ENCODE data around the gene BMP2K. TPM values are rescaled to one million over a fixed set of nuclear protein-coding genes. Genes with fewer than 3 reads are reported as not detected.
"Not testable (repeated sequence)": the region's sequence is repeated elsewhere in the genome, so short reads cannot be mapped to it uniquely, and the experiment has no call there.

Gene BMP2K
- total and polyA plus RNA-seq, 3 experiments from 2014 or later, result 1.6 to 20.7 (median 20.1) TPM

- CTCF ChIA-PET, result no interaction called here
- H3K27me3 Mint-ChIP-seq, result no peaks in the 10 kb centered on the region
- H3K27ac Mint-ChIP-seq, result no peak overlapping the region
- no peaks in the 10 kb centered on the region for H3K36me3 ChIP-seq (ENCODE audit: insufficient read depth, low read length)
- H3K4me1 ChIP-seq (ENCODE audit: insufficient read depth, low read length), result no peaks in the 10 kb centered on the region
- H3K4me3 Mint-ChIP-seq, result no peak overlapping the region
- DNase-seq, result no peak
- no peaks in the 10 kb centered on the region for H3K9me3 Mint-ChIP-seq
- no peaks in the 10 kb centered on the region for H3K36me3 Mint-ChIP-seq
- H3K27ac ChIP-seq (ENCODE audit: low read depth, low read length), result no peak overlapping the region
- POLR2A ChIA-PET, result no interaction called here
- H3K4me1 Mint-ChIP-seq, result peaks cover 0 to 7% (median 4%) of the 10 kb centered on the region in 3 donors
- no peaks in the 10 kb centered on the region for H3K27me3 ChIP-seq (ENCODE audit: insufficient read depth, low read length, poor library complexity, severe bottlenecking)
- H3K9me3 ChIP-seq (ENCODE audit: low read length), result no peaks in the 10 kb centered on the region
- no peak overlapping the region for H3K4me3 ChIP-seq (ENCODE audit: low read length)
These were observed 11.3 kb downstream of the BMP2K start for GRCh38 chr4:78787392-78788006.

- Mint-ChIP-seq H3K27me3 (no peaks in the 10 kb centered on the region), H3K4me3 (no peak overlapping the region), H3K36me3 (no peaks in the 10 kb centered on the region), H3K27ac (no peak overlapping the region), H3K4me1 (peaks cover 0 to 7% (median 4%) of the 10 kb centered on the region in 3 donors), H3K9me3 (no peaks in the 10 kb centered on the region)
- no peaks in the 10 kb centered on the region for H3K9me3 ChIP-seq (ENCODE audit: low read length)
- ChIA-PET POLR2A (interaction anchor here (0.6 kb wide), 1 partner anchor 18 kb away, joined by 3 read pairs; no protein-coding TSS in a partner anchor), CTCF (no interaction called here)
- no peak overlapping the region for H3K4me3 ChIP-seq (ENCODE audit: low read length)
- no peaks in the 10 kb centered on the region for H3K27me3 ChIP-seq (ENCODE audit: insufficient read depth, low read length, poor library complexity, severe bottlenecking)
- H3K36me3 ChIP-seq (ENCODE audit: insufficient read depth, low read length), result no peaks in the 10 kb centered on the region
- DNase-seq, result no peak
- H3K4me1 ChIP-seq (ENCODE audit: insufficient read depth, low read length), result no peaks in the 10 kb centered on the region
- H3K27ac ChIP-seq (ENCODE audit: low read depth, low read length), result no peak overlapping the region
These were observed 12.1 kb downstream of the BMP2K start for GRCh38 chr4:78788007-78788889.

- H3K27ac ChIP-seq (ENCODE audit: low read depth, low read length); H3K36me3 ChIP-seq (ENCODE audit: insufficient read depth, low read length); DNase-seq; H3K4me3 ChIP-seq (ENCODE audit: low read length); H3K4me1 Mint-ChIP-seq; H3K4me3 Mint-ChIP-seq; H3K4me1 ChIP-seq (ENCODE audit: insufficient read depth, low read length); H3K27ac Mint-ChIP-seq; CTCF ChIA-PET; H3K9me3 ChIP-seq (ENCODE audit: low read length); H3K27me3 ChIP-seq (ENCODE audit: insufficient read depth, low read length, poor library complexity, severe bottlenecking); H3K9me3 Mint-ChIP-seq; H3K27me3 Mint-ChIP-seq; POLR2A ChIA-PET; H3K36me3 Mint-ChIP-seq: not testable (repeated sequence)
These were observed 19.7 kb downstream of the BMP2K start for GRCh38 chr4:78795594-78796416.

- Histone ChIP-seq H3K4me3 (ENCODE audit: low read length) (no peak overlapping the region), H3K27me3 (ENCODE audit: insufficient read depth, low read length, poor library complexity, severe bottlenecking) (no peaks in the 10 kb centered on the region), H3K27ac (ENCODE audit: low read depth, low read length) (no peak overlapping the region), H3K36me3 (ENCODE audit: insufficient read depth, low read length) (no peaks in the 10 kb centered on the region), H3K9me3 (ENCODE audit: low read length) (peaks cover 3% of the 10 kb centered on the region), H3K4me1 (ENCODE audit: insufficient read depth, low read length) (no peaks in the 10 kb centered on the region)
- peaks cover 0 to 6% (median 2%) of the 10 kb centered on the region in 3 donors for H3K36me3 Mint-ChIP-seq
- H3K27me3 Mint-ChIP-seq, result no peaks in the 10 kb centered on the region
- peaks cover 0 to 15% (median 10%) of the 10 kb centered on the region in 3 donors for H3K4me1 Mint-ChIP-seq
- H3K9me3 Mint-ChIP-seq, result peaks cover 0 to 4% (median 0%) of the 10 kb centered on the region in 5 donors
- DNase-seq, result no peak
- CTCF ChIA-PET, result no interaction called here
- no peak overlapping the region for H3K27ac Mint-ChIP-seq
- POLR2A ChIA-PET, result no interaction called here
- H3K4me3 Mint-ChIP-seq, result no peak overlapping the region
These were observed 20.4 kb downstream of the BMP2K start for GRCh38 chr4:78796526-78796925.

GRCh38 chr4:78797777-78798284 is 21.7 kb downstream of the BMP2K start:
- Histone ChIP-seq H3K4me3 (ENCODE audit: low read length) (no peak overlapping the region), H3K4me1 (ENCODE audit: insufficient read depth, low read length) (no peaks in the 10 kb centered on the region), H3K9me3 (ENCODE audit: low read length) (peaks cover 3% of the 10 kb centered on the region), H3K27me3 (ENCODE audit: insufficient read depth, low read length, poor library complexity, severe bottlenecking) (no peaks in the 10 kb centered on the region), H3K36me3 (ENCODE audit: insufficient read depth, low read length) (no peaks in the 10 kb centered on the region), H3K27ac (ENCODE audit: low read depth, low read length) (no peak overlapping the region)
- Mint-ChIP-seq H3K27me3 (no peaks in the 10 kb centered on the region), H3K36me3 (peaks cover 0 to 6% (median 2%) of the 10 kb centered on the region in 3 donors), H3K9me3 (peaks cover 0 to 4% (median 0%) of the 10 kb centered on the region in 5 donors), H3K4me1 (peaks cover 0 to 18% (median 13%) of the 10 kb centered on the region in 3 donors), H3K27ac (no peak overlapping the region), H3K4me3 (no peak overlapping the region)
- ChIA-PET CTCF (no interaction called here), POLR2A (no interaction called here)
- no peak for DNase-seq

GRCh38 chr4:78799551-78800495 is 23.7 kb downstream of the BMP2K start:
- Mint-ChIP-seq H3K4me1 (peaks cover 0 to 22% (median 13%) of the 10 kb centered on the region in 3 donors), H3K36me3 (peaks cover 0 to 8% (median 2%) of the 10 kb centered on the region in 3 donors), H3K4me3 (no peak overlapping the region), H3K27ac (peak overlapping the region in 1 of 8 donors; percentile 0), H3K27me3 (no peaks in the 10 kb centered on the region), H3K9me3 (peaks cover 0 to 4% (median 1%) of the 10 kb centered on the region in 5 donors)
- Histone ChIP-seq H3K27me3 (ENCODE audit: insufficient read depth, low read length, poor library complexity, severe bottlenecking) (no peaks in the 10 kb centered on the region), H3K27ac (ENCODE audit: low read depth, low read length) (no peak overlapping the region), H3K9me3 (ENCODE audit: low read length) (no peaks in the 10 kb centered on the region), H3K4me1 (ENCODE audit: insufficient read depth, low read length) (no peaks in the 10 kb centered on the region), H3K4me3 (ENCODE audit: low read length) (no peak overlapping the region), H3K36me3 (ENCODE audit: insufficient read depth, low read length) (no peaks in the 10 kb centered on the region)
- POLR2A ChIA-PET, result no interaction called here
- CTCF ChIA-PET, result no interaction called here
- DNase-seq, result no peak

GRCh38 chr4:78800965-78801364 is 24.8 kb downstream of the BMP2K start:
- H3K36me3 Mint-ChIP-seq, result peaks cover 0 to 8% (median 0%) of the 10 kb centered on the region in 3 donors
- no peaks in the 10 kb centered on the region for H3K27me3 Mint-ChIP-seq
- Histone ChIP-seq H3K4me3 (ENCODE audit: low read length) (no peak overlapping the region), H3K36me3 (ENCODE audit: insufficient read depth, low read length) (no peaks in the 10 kb centered on the region), H3K9me3 (ENCODE audit: low read length) (no peaks in the 10 kb centered on the region), H3K27me3 (ENCODE audit: insufficient read depth, low read length, poor library complexity, severe bottlenecking) (no peaks in the 10 kb centered on the region), H3K27ac (ENCODE audit: low read depth, low read length) (no peak overlapping the region), H3K4me1 (ENCODE audit: insufficient read depth, low read length) (no peaks in the 10 kb centered on the region)
- ChIA-PET POLR2A (no interaction called here), CTCF (no interaction called here)
- H3K9me3 Mint-ChIP-seq, result peaks cover 0 to 1% (median 0%) of the 10 kb centered on the region in 5 donors
- peaks cover 0 to 22% (median 13%) of the 10 kb centered on the region in 3 donors for H3K4me1 Mint-ChIP-seq
- H3K27ac Mint-ChIP-seq, result no peak overlapping the region
- DNase-seq, result no peak
- H3K4me3 Mint-ChIP-seq, result no peak overlapping the region

Data from CD8-positive, alpha-beta memory T cell (primary cell).